Measurements from ENCODE around the gene GAL3ST1. TPM values are rescaled to one million over a fixed set of nuclear protein-coding genes. Genes with fewer than 3 reads are reported as not detected.

The GAL3ST1 gene
- total and polyA plus RNA-seq, 9 donors = 1.1 to 4.1 (median 1.9) TPM; not detected in 1

GRCh38 chr22:30519842-30520425 is 54.5 kb downstream of the GAL3ST1 start:
- intact Hi-C loops (cut with DNase I) = no loop called here
- 58 to 75% (median 73%) methylated on average over 7 of the region's 7 CpGs for WGBS, 3 donors
- no peaks in the 10 kb centered on the region for H3K9me3 ChIP-seq
- H3K36me3 ChIP-seq = no peaks in the 10 kb centered on the region
- no peaks in the 10 kb centered on the region for H3K27me3 ChIP-seq
- DNase-seq = no peak
- no peak for TF ChIP-seq POLR2A (IDR thresholded peaks at IDR 0.05)
- TF ChIP-seq EP300 (IDR thresholded peaks at IDR 0.05) = no peak
- TF ChIP-seq CTCF (IDR thresholded peaks at IDR 0.05) = no peak
- H3K4me1 ChIP-seq (ENCODE audit: insufficient read depth) = no peaks in the 10 kb centered on the region
- H3K27ac ChIP-seq = no peak overlapping the region
- H3K4me3 ChIP-seq = no peak overlapping the region

- no peak for DNase-seq
- H3K4me3 ChIP-seq = no peak overlapping the region
- intact Hi-C loops (cut with DNase I) = no loop called here
Observed at GRCh38 chr22:30516731-30517130, 57.7 kb downstream of the GAL3ST1 start.

GRCh38 chr22:30516273-30516672 is 58.2 kb downstream of the GAL3ST1 start:
- 83 to 89% (median 84%) methylated on average over 6 of the region's 6 CpGs for WGBS, 3 donors
- DNase-seq = no peak
- H3K27me3 ChIP-seq = no peaks in the 10 kb centered on the region

More at GRCh38 chr22:30516731-30517130, 57.7 kb downstream of the GAL3ST1 start:
- Histone ChIP-seq H3K27ac (no peak overlapping the region), H3K36me3 (no peaks in the 10 kb centered on the region), H3K27me3 (no peaks in the 10 kb centered on the region), H3K9me3 (no peaks in the 10 kb centered on the region), H3K4me1 (ENCODE audit: insufficient read depth) (no peaks in the 10 kb centered on the region)
- WGBS, 3 donors = 83 to 89% (median 85%) methylated on average over 5 of the region's 5 CpGs
- TF ChIP-seq POLR2A (IDR thresholded peaks at IDR 0.05) (no peak), EP300 (IDR thresholded peaks at IDR 0.05) (no peak), CTCF (IDR thresholded peaks at IDR 0.05) (no peak)

GRCh38 chr22:30514252-30514651 is 60.2 kb downstream of the GAL3ST1 start:
- Histone ChIP-seq H3K4me1 (ENCODE audit: insufficient read depth) (no peaks in the 10 kb centered on the region), H3K27me3 (no peaks in the 10 kb centered on the region), H3K36me3 (no peaks in the 10 kb centered on the region), H3K4me3 (no peak overlapping the region), H3K9me3 (no peaks in the 10 kb centered on the region), H3K27ac (no peak overlapping the region)
- no peak for TF ChIP-seq CTCF (IDR thresholded peaks at IDR 0.05)
- TF ChIP-seq POLR2A (IDR thresholded peaks at IDR 0.05) = no peak
- no peak for TF ChIP-seq EP300 (IDR thresholded peaks at IDR 0.05)
- intact Hi-C loops (cut with DNase I) = no loop called here
- 88 to 94% (median 92%) methylated on average over 4 of the region's 4 CpGs for WGBS, 3 donors
- DNase-seq = no peak

More at GRCh38 chr22:30516273-30516672, 58.2 kb downstream of the GAL3ST1 start:
- intact Hi-C loops (cut with DNase I) = no loop called here
- Histone ChIP-seq H3K9me3 (no peaks in the 10 kb centered on the region), H3K27ac (no peak overlapping the region), H3K36me3 (no peaks in the 10 kb centered on the region), H3K4me1 (ENCODE audit: insufficient read depth) (no peaks in the 10 kb centered on the region), H3K4me3 (no peak overlapping the region)
- no peak for TF ChIP-seq CTCF (IDR thresholded peaks at IDR 0.05)

All from ovary (tissue), 9 donors.